ENCODE measurements around the gene ABCA6.

ABCA6 gene

GRCh38 chr17:69179227-69179952 lies 37.7 kb upstream of the ABCA6 start:
- H3K27me3 ChIP-seq (ENCODE audit: control insufficient read depth in 3 of 3, insufficient read depth in 3 of 3, low read depth in 1 of 3, low read length in 3 of 3) = no peaks in the 10 kb centered on the region
- H3K79me1 ChIP-seq (ENCODE audit: low read depth, low read length) = no peaks in the 10 kb centered on the region
- H3K9me3 ChIP-seq (replicated peaks in 1 of 2; ENCODE audit: control insufficient read depth in 2 of 2, insufficient read depth in 1 of 2, low read depth in 1 of 2, low read length in 2 of 2) = no peaks in the 10 kb centered on the region
- WGBS, 2 donors (ENCODE audit: extremely low coverage in 2 of 2, insufficient read length in 2 of 2, insufficient replicate concordance in 1 of 2) = no CpG with 5 or more reads among the region's 4 CpGs
- no peak overlapping the region for H4K91ac ChIP-seq (ENCODE audit: low read depth, low read length, poor library complexity)
- H3K23ac ChIP-seq (ENCODE audit: low read depth, low read length, poor library complexity) = no peak overlapping the region
- no peak overlapping the region for H2BK15ac ChIP-seq (ENCODE audit: low read length)
- no peak overlapping the region for H3K9ac ChIP-seq (ENCODE audit: low read depth, low read length, poor library complexity)
- H3K18ac ChIP-seq (ENCODE audit: low read length) = no peak overlapping the region
- H3K36me3 ChIP-seq (replicated peaks in 1 of 2; ENCODE audit: control insufficient read depth in 2 of 2, insufficient read depth in 2 of 2, low read length in 2 of 2) = no peaks in the 10 kb centered on the region
- no peak overlapping the region for H2BK12ac ChIP-seq (ENCODE audit: low read length)
- H2AK5ac ChIP-seq (ENCODE audit: low read depth, low read length) = no peak overlapping the region
- H2BK5ac ChIP-seq (ENCODE audit: low read length) = no peak overlapping the region
- peaks cover 0 to 3% of the 10 kb centered on the region in 2 donors for H3K4me1 ChIP-seq (ENCODE audit: control insufficient read depth in 2 of 2, insufficient read depth in 1 of 2, low read depth in 1 of 2, low read length in 2 of 2)
- DNase-seq (ENCODE audit: low spot score) = no peak
- no peak overlapping the region for H3K27ac ChIP-seq (replicated peaks; ENCODE audit: low read length)
- no peak overlapping the region for H4K8ac ChIP-seq (ENCODE audit: low read depth, low read length)
- no peak overlapping the region for H2AFZ ChIP-seq (ENCODE audit: low read length)
- no peak overlapping the region for H3K4ac ChIP-seq (ENCODE audit: low read length)
- H3K4me3 ChIP-seq (ENCODE audit: low read length in 2 of 2) = no peak overlapping the region
- no peak overlapping the region for H3K14ac ChIP-seq (ENCODE audit: low read length)
- no peak overlapping the region for H3K4me2 ChIP-seq (ENCODE audit: insufficient read depth, low read length, poor library complexity, severe bottlenecking)
- no peak overlapping the region for H2BK120ac ChIP-seq (ENCODE audit: low read depth, low read length)

GRCh38 chr17:69176457-69176795 lies 34.7 kb upstream of the ABCA6 start:
- Histone ChIP-seq H3K27me3 (ENCODE audit: control insufficient read depth in 3 of 3, insufficient read depth in 3 of 3, low read depth in 1 of 3, low read length in 3 of 3) (no peaks in the 10 kb centered on the region), H3K9ac (ENCODE audit: low read depth, low read length, poor library complexity) (no peak overlapping the region), H3K4ac (ENCODE audit: low read length) (no peak overlapping the region), H3K4me1 (ENCODE audit: control insufficient read depth in 2 of 2, insufficient read depth in 1 of 2, low read depth in 1 of 2, low read length in 2 of 2) (peaks cover 0 to 3% of the 10 kb centered on the region in 2 donors), H3K18ac (ENCODE audit: low read length) (no peak overlapping the region), H3K4me3 (ENCODE audit: low read length in 2 of 2) (no peak overlapping the region), H3K23ac (ENCODE audit: low read depth, low read length, poor library complexity) (no peak overlapping the region), H3K36me3 (replicated peaks in 1 of 2; ENCODE audit: control insufficient read depth in 2 of 2, insufficient read depth in 2 of 2, low read length in 2 of 2) (no peaks in the 10 kb centered on the region), H4K91ac (ENCODE audit: low read depth, low read length, poor library complexity) (no peak overlapping the region), H2BK12ac (ENCODE audit: low read length) (no peak overlapping the region), H2BK120ac (ENCODE audit: low read depth, low read length) (no peak overlapping the region), H2BK15ac (ENCODE audit: low read length) (no peak overlapping the region), H2AK5ac (ENCODE audit: low read depth, low read length) (no peak overlapping the region), H3K4me2 (ENCODE audit: insufficient read depth, low read length, poor library complexity, severe bottlenecking) (no peak overlapping the region), H3K79me1 (ENCODE audit: low read depth, low read length) (no peaks in the 10 kb centered on the region), H3K14ac (ENCODE audit: low read length) (no peak overlapping the region), H3K9me3 (replicated peaks in 1 of 2; ENCODE audit: control insufficient read depth in 2 of 2, insufficient read depth in 1 of 2, low read depth in 1 of 2, low read length in 2 of 2) (no peaks in the 10 kb centered on the region), H4K8ac (ENCODE audit: low read depth, low read length) (no peak overlapping the region), H2BK5ac (ENCODE audit: low read length) (no peak overlapping the region), H2AFZ (ENCODE audit: low read length) (no peak overlapping the region), H3K27ac (replicated peaks; ENCODE audit: low read length) (no peak overlapping the region)
- no CpG with 5 or more reads among the region's 1 CpG for WGBS, 2 donors (ENCODE audit: extremely low coverage in 2 of 2, insufficient read length in 2 of 2, insufficient replicate concordance in 1 of 2)
- DNase-seq (ENCODE audit: low spot score) = no peak

DNA sequence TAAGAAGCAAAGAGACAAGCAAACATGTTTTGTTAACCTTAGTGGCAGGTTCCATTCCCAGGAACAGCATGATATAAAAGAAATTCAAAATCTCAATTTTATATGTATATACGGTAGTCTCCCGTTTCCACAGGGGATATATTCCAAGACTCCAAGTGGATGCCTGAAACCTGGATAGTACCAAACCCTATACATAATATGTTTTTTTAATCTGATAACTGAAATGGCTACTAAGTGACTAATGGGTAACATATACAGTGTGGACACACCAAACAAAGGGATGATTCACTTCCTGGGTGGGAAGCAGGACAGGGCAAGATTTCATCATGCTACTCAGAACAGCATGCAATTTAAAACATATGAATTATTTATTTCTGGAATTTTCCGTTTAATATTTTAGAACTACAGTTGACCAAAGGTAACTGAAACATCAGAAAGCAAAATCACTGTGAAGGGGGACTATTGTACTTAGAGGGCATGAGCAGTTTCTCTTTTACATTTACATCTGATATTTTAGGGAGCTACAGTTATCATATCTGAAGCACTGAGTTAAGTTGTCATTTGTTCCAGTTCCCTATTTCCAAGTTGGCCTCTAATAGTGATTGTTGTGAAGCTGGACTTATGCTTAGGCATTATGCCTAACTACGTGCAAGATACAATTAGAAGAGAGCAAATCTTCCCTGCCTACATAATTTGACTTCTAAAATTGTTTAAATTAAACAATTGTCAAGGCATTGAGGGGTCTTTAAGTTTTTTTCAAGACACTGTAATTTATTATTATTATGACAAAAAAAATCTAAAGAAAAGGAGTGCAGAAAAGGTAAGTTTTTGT lies 34.1 kb upstream of the ABCA6 start:
- Histone ChIP-seq H3K4me2 (ENCODE audit: insufficient read depth, low read length, poor library complexity, severe bottlenecking) (no peak overlapping the region), H3K18ac (ENCODE audit: low read length) (no peak overlapping the region), H3K9me3 (replicated peaks in 1 of 2; ENCODE audit: control insufficient read depth in 2 of 2, insufficient read depth in 1 of 2, low read depth in 1 of 2, low read length in 2 of 2) (no peaks in the 10 kb centered on the region), H2BK15ac (ENCODE audit: low read length) (no peak overlapping the region), H3K27me3 (ENCODE audit: control insufficient read depth in 3 of 3, insufficient read depth in 3 of 3, low read depth in 1 of 3, low read length in 3 of 3) (no peaks in the 10 kb centered on the region), H2AFZ (ENCODE audit: low read length) (no peak overlapping the region), H2BK120ac (ENCODE audit: low read depth, low read length) (no peak overlapping the region), H3K4me3 (ENCODE audit: low read length in 2 of 2) (no peak overlapping the region), H4K8ac (ENCODE audit: low read depth, low read length) (no peak overlapping the region), H3K79me1 (ENCODE audit: low read depth, low read length) (no peaks in the 10 kb centered on the region), H4K91ac (ENCODE audit: low read depth, low read length, poor library complexity) (no peak overlapping the region), H3K9ac (ENCODE audit: low read depth, low read length, poor library complexity) (no peak overlapping the region), H3K27ac (replicated peaks; ENCODE audit: low read length) (no peak overlapping the region), H3K4ac (ENCODE audit: low read length) (no peak overlapping the region), H2AK5ac (ENCODE audit: low read depth, low read length) (no peak overlapping the region), H3K36me3 (replicated peaks in 1 of 2; ENCODE audit: control insufficient read depth in 2 of 2, insufficient read depth in 2 of 2, low read length in 2 of 2) (no peaks in the 10 kb centered on the region), H3K14ac (ENCODE audit: low read length) (no peak overlapping the region), H3K23ac (ENCODE audit: low read depth, low read length, poor library complexity) (no peak overlapping the region), H2BK5ac (ENCODE audit: low read length) (no peak overlapping the region), H2BK12ac (ENCODE audit: low read length) (no peak overlapping the region), H3K4me1 (ENCODE audit: control insufficient read depth in 2 of 2, insufficient read depth in 1 of 2, low read depth in 1 of 2, low read length in 2 of 2) (peaks cover 0 to 3% of the 10 kb centered on the region in 2 donors)
- no CpG with 5 or more reads among the region's 4 CpGs for WGBS, 2 donors (ENCODE audit: extremely low coverage in 2 of 2, insufficient read length in 2 of 2, insufficient replicate concordance in 1 of 2)
- DNase-seq (ENCODE audit: low spot score) = no peak

GRCh38 chr17:69175262-69175624 lies 33.5 kb upstream of the ABCA6 start:
- Histone ChIP-seq H3K79me1 (ENCODE audit: low read depth, low read length) (no peaks in the 10 kb centered on the region), H3K4me2 (ENCODE audit: insufficient read depth, low read length, poor library complexity, severe bottlenecking) (no peak overlapping the region), H3K9ac (ENCODE audit: low read depth, low read length, poor library complexity) (no peak overlapping the region), H3K4me1 (ENCODE audit: control insufficient read depth in 2 of 2, insufficient read depth in 1 of 2, low read depth in 1 of 2, low read length in 2 of 2) (peaks cover 0 to 3% of the 10 kb centered on the region in 2 donors), H3K9me3 (replicated peaks in 1 of 2; ENCODE audit: control insufficient read depth in 2 of 2, insufficient read depth in 1 of 2, low read depth in 1 of 2, low read length in 2 of 2) (no peaks in the 10 kb centered on the region), H3K4me3 (ENCODE audit: low read length in 2 of 2) (no peak overlapping the region), H4K8ac (ENCODE audit: low read depth, low read length) (no peak overlapping the region), H3K18ac (ENCODE audit: low read length) (no peak overlapping the region), H4K91ac (ENCODE audit: low read depth, low read length, poor library complexity) (no peak overlapping the region), H2BK5ac (ENCODE audit: low read length) (no peak overlapping the region), H2AFZ (ENCODE audit: low read length) (no peak overlapping the region), H3K23ac (ENCODE audit: low read depth, low read length, poor library complexity) (no peak overlapping the region), H3K36me3 (replicated peaks in 1 of 2; ENCODE audit: control insufficient read depth in 2 of 2, insufficient read depth in 2 of 2, low read length in 2 of 2) (no peaks in the 10 kb centered on the region), H3K27me3 (ENCODE audit: control insufficient read depth in 3 of 3, insufficient read depth in 3 of 3, low read depth in 1 of 3, low read length in 3 of 3) (no peaks in the 10 kb centered on the region), H2AK5ac (ENCODE audit: low read depth, low read length) (no peak overlapping the region), H2BK120ac (ENCODE audit: low read depth, low read length) (no peak overlapping the region), H3K27ac (replicated peaks; ENCODE audit: low read length) (no peak overlapping the region), H2BK15ac (ENCODE audit: low read length) (no peak overlapping the region), H3K4ac (ENCODE audit: low read length) (no peak overlapping the region), H3K14ac (ENCODE audit: low read length) (no peak overlapping the region), H2BK12ac (ENCODE audit: low read length) (no peak overlapping the region)
- WGBS, 2 donors (ENCODE audit: extremely low coverage in 2 of 2, insufficient read length in 2 of 2, insufficient replicate concordance in 1 of 2) = no CpG with 5 or more reads among the region's 4 CpGs
- no peak for DNase-seq (ENCODE audit: low spot score)

All from neuronal stem cell (in vitro differentiated cells).